Jurkat, Clone E6-1 (cell line): ENCODE results near the gene CELF4.
A peak's percentile ranks its signal among the peaks of the same experiment; 100 is the strongest.
"Not testable (repeated sequence)": the region's sequence is repeated elsewhere in the genome, so short reads cannot be mapped to it uniquely, and the experiment has no call there.

Experiments
- DNase-seq: peaks from one replicate; pipeline ENCODE4 v3.0.0-alpha.2; 2011; ENCODE audit warnings: low read depth, low spot score
- H3K4me3 ChIP-seq: 2 replicates; pipeline ENCODE4 v1.5.1; 2011; ENCODE audit warnings: mild to moderate bottlenecking, low read length, control low read depth, moderate library complexity

CELF4 gene

DNA sequence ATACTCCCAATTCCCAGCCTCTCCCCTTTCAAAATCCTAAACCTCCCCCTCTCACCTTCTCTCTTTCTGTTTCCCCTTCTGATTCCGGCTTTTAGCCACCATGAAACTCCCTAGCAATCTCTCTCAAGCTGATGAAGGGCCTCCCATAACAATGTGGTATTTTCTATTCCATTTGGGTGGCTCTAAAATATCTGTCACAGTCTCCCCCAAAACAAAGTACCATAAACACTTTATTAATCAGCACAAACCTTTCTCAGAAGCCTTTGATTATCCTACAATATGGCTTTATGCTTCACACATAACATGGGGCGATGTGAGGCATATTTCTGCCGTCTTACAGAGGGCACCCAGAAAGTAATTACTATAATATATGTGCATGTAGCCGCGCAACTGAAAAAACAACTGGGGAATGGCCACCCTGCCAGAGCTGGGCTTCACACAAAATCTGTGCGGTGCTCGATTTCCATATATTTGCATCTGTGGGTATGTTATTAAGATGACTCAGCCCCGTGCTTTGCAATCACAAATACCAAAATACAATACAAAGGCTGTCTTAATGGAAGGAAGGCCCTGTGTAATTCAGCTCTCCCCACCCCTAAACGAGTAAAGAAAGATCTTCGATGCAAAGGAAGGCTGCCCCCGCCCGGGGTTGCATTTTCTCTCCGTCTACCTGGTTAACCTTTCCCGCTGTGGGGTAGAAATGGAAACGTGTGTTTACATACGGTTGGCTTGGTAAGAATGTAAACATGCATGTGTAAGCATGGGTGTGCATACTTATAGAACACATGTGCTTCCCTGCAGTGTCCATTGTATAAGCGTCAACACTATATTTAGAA lies 81.4 kb downstream of the CELF4 start:
- no peak for DNase-seq
- H3K4me3 ChIP-seq = no peak overlapping the region

DNA sequence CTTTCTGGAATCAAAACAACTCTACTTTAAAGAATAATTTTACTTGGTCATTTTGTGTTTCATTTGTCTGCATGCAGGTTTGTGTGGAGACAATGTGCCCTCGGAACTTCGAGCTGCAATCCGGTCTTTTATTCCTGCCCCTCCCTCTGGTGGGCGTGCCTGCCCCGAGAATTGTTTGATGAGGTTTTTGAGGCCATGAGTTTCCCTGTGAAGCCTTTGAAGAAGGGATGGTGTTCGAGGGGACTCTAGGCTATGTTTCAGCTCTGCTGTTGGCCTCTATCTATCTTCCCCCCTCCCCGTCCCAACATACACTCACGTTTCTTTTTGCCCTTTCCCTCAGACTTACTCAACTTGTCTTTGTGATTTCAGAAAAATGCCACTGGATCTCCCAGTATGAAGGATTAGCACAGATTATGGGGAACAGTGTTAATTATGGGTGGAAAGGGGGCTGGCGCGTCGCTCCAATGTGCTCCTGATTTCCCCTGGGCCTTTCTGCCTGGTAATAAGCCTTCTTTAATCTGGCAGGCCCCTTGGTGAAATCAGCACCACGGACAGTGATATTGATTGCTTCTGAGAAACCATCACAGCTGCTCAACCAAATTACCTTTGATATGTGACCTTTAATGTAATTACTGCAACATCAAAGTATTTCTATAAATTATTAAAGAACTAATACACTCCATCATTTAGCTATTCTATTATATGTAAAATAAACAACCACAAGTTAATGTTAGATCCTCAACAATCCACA lies 82.2 kb downstream of the CELF4 start:
- H3K4me3 ChIP-seq = no peak overlapping the region
- peak; percentile 59 for DNase-seq

DNA sequence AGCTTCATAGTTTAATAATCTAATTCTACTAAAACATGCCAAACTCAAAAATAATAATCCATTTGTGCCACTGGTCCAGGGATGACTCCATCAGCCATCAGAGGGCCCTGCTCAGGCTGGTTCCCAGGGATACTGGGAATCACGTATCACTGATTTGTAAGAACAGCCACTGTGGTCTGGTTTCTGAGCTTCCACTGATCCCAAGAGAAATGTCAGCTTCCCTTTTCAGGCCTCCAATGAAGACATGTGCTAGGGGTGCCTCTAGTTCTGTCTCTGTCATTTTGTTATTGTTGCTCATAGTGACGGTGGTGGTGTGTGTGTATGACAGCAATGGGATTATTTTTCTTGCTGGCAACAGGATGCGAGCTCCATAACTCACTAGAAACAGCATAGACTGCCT lies 83.2 kb downstream of the CELF4 start:
- DNase-seq = no peak
- H3K4me3 ChIP-seq = no peak overlapping the region

DNA sequence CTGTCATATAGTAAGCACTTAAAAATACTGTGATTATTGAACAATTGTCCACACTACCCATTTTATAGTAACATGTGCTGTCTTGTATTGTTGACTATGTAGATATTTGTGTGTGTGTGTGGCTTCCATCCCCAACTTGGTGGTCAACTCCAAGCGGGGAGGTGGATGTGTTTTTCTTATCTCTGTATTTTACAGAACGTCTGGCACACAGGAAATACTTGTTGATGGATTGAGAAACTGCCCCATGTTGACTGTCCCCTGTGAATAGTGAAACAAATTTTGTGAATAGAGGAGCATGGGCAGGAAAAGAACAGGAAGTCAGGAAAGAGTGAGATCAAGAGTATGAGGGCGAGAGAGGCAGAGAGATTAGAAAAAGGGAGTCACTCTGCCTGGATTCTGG lies 83.6 kb downstream of the CELF4 start:
- no peak for DNase-seq
- H3K4me3 ChIP-seq = no peak overlapping the region

DNA sequence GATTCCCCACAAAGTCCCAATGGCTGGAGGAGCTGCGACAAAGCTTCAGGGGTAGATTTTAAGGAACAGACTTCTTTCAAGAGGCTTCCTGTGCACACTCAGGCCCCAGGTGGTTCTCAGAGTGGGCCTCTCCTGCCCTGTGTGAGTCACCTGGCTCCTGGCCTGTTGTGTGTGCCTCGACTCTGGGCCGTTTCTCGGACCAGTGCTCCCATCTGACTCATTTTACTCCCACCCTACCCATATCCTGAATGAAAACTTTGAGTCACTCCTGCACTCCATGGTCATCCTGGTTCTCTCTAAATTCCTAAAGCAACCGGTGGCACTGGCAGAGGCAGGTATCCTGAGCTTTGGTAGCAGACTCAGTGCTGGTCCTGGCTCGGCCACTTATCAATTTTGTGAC lies 84.1 kb downstream of the CELF4 start:
- no peak for DNase-seq
- no peak overlapping the region for H3K4me3 ChIP-seq

DNA sequence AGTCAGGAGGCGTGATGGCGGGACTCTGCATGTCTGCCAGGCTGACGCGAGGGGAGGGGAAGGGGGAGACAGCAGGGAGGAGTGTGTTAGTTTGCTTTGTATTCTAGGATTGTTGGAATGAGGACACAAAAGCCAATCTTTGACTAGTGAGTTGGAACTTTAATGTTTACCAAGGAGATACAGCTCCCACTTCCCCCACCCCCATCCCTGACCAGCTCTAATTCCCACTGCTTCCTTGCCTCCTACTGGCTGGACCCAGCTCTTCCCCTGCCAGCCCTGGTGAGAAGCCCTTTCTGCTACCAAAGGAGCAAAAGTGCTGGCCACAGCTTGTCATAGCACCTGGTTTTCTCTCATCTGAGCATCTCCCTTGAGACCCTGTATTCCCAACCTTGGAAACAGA lies 84.5 kb downstream of the CELF4 start:
- no peak for DNase-seq
- H3K4me3 ChIP-seq = no peak overlapping the region

DNA sequence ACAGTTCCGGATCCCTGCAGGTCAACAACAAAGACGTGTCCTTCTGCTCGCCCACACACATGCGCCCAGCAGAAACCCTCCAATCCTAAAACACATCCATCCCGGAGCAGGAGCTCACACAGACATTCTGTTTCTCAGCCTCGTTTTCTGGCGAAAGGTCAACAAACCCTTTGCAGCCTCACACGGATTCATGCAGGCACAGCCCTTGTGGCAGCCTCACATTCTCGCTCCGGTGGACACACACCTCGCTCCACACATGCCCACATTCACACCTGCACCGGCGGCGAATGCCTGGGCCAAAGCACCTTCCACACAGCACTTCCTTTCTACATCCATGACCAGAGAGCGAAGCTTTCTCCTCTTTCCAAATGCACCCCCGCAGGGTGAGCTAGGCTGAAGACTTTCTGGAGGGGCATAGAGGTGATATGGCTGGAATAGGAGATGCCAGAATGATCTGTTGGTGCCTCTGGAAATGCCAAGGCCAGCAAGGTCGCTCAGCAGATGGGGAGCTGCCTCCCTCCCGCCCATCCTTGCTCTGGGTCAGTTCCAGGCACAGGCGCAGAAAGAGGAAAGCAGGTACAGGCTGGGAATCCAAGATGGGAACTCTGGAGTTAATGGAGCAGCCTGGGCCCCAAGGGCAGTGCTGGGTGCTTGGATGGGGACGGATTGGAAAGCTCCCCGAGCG lies 88.8 kb downstream of the CELF4 start:
- no peak for DNase-seq
- no peak overlapping the region for H3K4me3 ChIP-seq

DNA sequence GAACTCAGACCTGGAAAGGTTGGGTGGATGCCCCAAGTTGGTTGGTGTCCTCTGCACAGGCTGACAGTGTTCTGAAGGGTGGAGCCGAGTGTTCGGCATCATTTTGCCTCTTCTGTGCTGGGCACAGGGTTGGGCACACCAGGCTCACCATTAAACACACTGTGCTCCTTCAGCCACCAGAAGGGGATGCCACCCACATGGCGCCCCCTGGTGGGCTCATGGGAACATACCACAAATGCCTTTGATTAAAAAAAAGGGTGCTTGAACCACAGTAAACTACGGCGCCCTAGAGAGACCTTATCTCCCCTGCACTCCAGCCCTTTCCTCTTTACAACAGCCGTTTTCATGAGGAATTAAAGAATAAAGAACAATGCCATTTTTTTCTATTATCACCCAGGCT lies 89.4 kb downstream of the CELF4 start:
- peak; percentile 46 for DNase-seq
- no peak overlapping the region for H3K4me3 ChIP-seq

DNA sequence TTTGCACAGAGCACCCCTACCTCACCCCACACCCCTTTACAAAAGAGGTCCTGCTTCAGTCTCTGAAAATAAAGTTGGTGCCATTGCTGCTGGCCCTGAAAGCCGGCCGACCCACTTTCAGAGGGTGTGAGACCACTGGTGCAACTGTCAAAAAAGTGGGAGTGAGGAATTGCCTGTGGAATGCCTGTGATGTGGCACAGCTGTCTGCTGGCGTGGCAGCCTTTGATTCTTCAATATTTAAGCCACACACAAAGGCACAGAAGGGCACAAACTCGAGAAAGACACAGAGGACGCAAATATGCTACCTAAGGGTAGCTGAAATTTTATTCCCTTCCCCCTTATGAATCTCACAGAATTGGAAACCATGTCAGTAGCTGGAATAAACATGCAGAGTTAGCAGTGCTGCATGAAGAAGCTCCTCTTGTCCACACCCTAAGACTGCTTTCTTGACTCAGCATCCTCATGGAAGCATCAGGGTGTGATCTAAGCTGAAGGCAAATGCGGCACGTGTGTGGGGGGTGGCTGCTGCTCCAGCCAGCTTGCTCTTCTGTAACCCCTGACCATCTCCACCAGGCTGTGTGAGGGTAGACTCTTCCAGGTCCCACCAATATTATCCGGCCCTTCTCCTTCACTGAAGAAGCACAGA lies 92.3 kb downstream of the CELF4 start:
- DNase-seq = no peak
- no peak overlapping the region for H3K4me3 ChIP-seq

DNA sequence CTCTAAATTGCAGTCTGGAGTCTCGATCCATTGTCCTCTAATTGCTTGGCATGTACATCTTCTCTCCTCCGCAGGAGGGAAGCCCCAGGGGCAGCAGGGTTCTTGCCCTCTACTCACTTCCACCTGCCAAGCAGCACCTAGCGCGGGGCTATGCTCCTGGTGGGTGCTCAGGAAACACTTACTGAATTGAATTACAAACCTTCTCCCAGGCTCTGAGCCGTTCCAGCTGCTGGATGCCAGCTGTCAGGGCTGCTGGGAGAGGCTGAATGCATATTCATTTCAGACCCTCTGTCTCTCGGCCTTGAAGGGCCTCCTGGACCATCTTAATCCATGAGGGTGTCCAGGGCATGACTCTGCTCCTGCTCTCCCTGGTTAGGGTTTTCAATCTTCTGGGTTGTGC lies 94.0 kb downstream of the CELF4 start:
- no peak overlapping the region for H3K4me3 ChIP-seq

DNA sequence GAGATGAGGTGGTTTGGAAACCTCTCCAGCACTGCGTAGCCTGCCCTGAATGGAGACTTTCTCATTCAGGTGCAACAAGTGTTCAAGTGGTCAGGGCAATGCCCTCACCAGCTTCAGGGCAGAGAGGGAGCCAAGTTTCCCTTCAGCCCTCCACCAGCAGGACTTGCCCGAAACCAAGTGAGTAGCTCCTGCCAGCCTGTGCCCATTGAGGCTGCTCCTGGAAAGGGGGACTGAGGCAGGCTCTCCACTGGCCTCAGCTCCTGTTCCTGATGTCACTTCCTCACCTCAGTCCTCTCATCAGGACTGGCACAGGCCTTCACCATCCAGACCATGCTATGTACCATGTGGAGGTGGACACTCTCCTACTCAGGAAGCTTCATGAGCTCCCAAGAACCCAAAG lies 94.6 kb downstream of the CELF4 start:
- no peak overlapping the region for H3K4me3 ChIP-seq
- no peak for DNase-seq

More for the DNA sequence above, 94.0 kb downstream of the CELF4 start:
- DNase-seq = no peak

DNA sequence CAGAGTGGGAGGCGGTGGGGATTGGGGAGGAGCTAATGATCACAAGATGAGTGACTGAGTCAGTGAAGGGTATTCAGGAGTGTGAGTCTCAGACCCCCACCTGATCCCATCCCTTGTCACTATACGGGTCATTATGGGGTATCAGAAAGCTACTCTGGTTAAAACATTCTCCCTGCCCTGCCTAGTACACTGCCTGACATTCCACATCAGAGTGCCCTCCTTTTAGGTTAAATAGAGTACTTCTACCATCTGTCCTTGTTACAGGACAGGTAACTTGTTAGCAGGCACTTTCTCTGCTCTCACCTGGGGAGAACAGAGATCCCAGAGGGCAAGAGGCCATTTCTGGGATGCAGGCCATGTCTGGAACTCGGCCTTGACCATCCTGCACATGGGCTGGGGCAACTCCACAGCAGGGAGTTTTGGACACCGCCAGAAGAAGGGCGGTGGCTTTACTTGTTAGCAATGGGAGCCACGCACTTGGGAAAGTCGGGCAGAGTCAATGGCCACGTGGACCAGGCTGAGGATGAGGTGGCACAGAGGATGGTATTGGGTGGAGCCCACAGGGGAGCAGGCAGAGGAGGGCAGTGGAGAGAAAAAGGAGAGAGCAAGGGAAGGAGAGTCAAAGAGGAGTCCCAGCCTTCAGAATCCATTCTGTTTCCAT lies 98.5 kb downstream of the CELF4 start:
- no peak for DNase-seq
- H3K4me3 ChIP-seq = no peak overlapping the region

DNA sequence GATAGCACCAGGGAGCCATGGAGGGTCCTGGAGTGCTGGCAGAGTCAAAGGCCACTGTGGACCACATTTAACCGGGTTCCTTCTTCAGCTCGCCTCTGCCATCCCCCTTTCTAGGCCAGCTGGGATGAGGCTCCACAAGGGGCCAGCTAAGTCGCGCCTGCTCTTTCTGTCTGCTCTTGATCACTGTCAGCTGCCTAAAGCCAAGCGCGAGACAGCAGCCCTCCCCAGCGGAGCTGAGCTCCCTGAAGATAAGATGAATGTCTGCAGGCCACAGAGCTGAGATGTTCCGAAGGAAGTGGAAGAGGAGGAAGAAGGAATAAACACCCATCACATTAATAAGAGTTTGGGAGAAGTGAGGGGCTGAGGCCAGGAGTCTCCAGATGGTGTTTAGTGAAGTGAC lies 99.6 kb downstream of the CELF4 start:
- H3K4me3 ChIP-seq = no peak overlapping the region
- no peak for DNase-seq

DNA sequence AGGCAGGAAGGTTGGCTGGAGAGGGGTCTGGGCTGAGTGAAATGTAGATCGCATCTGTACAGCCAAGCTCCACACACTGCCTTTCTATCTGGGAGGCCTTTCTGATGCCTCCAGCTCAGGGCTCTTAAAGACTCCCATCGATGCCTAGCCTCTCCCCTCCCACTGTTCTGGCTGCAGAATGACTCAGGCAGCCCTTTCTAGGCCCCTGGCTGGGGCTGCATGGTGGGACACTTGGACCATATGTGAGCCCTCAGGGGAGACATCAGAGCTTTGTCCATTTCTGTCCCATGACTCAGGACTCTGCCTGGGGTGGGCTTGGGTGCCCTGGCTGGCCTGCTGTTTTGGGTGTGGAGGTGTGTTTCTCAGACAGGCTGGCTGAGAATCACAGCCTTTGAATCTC lies 101.3 kb downstream of the CELF4 start:
- DNase-seq = no peak
- H3K4me3 ChIP-seq = no peak overlapping the region

DNA sequence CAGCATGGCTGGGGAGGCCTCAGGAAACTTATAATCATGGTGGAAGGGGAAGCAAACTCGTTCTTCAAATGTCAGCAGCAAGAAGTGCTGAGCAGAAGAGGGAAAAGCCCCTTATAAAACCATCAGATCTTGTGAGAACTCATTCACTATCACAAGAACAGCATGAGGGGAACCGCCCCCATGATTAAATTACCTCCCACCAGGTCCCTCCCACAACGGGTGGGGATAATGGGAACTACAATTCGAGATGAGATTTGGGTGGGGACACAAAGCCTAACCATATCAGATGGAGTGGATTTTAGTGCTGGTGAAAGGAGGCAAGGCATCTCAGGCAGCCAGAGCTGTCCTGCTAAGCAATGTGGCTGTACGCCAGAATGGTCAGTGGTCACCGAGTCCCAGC lies 104.3 kb downstream of the CELF4 start:
- DNase-seq = not testable (repeated sequence)

DNA sequence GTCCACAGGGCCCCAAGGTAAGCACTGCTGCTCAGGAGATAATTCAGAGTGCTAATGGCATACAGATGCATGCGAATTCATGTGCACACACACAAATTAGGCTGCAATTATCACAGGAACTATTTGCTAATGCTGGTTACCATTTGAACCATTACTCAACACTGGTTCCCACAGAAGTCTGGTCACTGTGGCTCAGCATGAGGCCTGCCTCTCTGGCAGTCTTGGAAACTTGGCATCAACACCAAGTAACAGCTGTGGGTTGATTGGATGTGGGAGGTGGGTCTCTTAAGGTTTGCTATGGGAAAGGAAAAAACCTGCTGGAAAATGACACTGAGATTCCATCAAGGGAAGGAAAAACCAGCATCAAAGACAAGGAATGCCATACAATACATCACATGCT lies 105.0 kb downstream of the CELF4 start:
- no peak overlapping the region for H3K4me3 ChIP-seq
- DNase-seq = no peak

More for the DNA sequence above, 104.3 kb downstream of the CELF4 start:
- H3K4me3 ChIP-seq = not testable (repeated sequence)

DNA sequence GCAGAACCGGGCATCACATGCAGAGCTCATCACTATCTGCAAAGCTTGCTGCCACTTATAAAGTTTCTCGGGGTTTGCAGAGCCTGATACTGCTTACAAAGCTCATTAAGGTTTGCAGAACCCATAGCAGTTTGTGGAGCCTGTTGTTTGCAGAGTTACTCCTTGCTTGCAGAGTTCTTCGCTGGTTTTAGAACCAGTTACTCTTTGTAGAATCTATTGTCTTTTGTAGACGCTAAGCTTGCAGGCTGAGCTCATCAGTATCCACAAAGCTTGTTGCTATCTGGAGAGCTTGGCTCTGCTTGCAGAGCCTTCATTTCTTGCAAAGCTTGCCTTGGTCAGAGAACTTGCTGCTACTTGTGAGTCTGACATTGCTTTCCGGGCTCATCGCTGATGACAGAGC lies 106.9 kb downstream of the CELF4 start:
- no peak overlapping the region for H3K4me3 ChIP-seq
- DNase-seq = no peak

DNA sequence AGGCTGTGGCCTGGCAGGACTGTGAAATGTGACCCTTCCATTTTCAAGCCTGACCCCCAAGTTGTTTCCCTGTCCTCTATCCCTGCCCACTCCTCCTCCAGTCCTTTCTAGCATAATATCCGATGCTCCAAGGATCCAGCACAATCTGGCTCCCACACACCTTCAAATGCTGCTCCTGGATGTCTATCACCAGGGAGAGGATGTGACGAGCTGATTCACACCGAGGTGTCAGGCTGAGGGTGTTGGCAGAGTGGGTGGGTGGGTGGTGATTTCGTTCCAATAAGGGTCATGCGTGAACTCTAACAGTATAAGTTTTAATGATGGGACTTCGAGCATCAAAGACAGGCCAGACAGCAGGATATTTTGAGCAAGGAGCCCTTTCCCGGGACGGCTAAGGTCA lies 107.8 kb downstream of the CELF4 start:
- H3K4me3 ChIP-seq = no peak overlapping the region
- DNase-seq = no peak

DNA sequence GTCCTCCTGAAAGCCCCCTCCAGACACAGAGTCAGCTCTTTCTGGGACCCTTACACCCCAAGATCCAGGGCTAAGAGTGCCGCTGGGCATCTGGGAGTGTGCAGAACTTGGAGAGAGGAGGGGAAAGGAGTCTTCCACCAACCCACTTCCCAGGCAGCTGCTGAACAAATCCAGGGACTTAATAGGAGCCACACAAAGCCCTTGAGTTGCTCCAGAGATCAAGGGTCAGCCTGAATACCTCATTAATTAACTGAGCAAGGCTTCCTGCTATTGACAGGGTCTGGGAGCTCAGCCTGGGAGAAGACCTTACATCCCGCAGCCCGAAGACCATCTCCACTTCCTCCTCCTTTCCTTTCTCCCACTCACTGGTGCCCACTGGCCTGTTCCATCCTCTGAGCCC lies 108.3 kb downstream of the CELF4 start:
- no peak for DNase-seq
- no peak overlapping the region for H3K4me3 ChIP-seq
